Measurements from ENCODE around the gene FAM20B. TPM values are rescaled to one million over a fixed set of nuclear protein-coding genes. Genes with fewer than 3 reads are reported as not detected.

Gene FAM20B
- total RNA-seq, 1 donor from 2014 or later = 33.8 TPM

GRCh38 chr1:179025975-179026812 is 500 bp downstream of the FAM20B start:
- DNase-seq (ENCODE audit: low spot score) = peak; percentile 90
- peak overlapping the region; percentile 79 for H3K4me2 ChIP-seq
- H3K27ac ChIP-seq = peak overlapping the region; percentile 75
- peaks cover 30% of the 10 kb centered on the region for H3F3A ChIP-seq (ENCODE audit: low read depth)
- no peaks in the 10 kb centered on the region for H3K36me3 ChIP-seq
- peak overlapping the region; percentile 93 for H3K4me3 Mint-ChIP-seq
- no peaks in the 10 kb centered on the region for H3K27me3 Mint-ChIP-seq (ENCODE audit: insufficient read depth, low read depth)
- H3K36me3 Mint-ChIP-seq = no peaks in the 10 kb centered on the region
- peak overlapping the region; percentile 80 for H3K4me3 ChIP-seq
- H3K27ac Mint-ChIP-seq = peak overlapping the region; percentile 62
- peak; percentile 44 for TF ChIP-seq EZH2 (IDR thresholded peaks at IDR 0.05)
- TF ChIP-seq, protein P1, sequence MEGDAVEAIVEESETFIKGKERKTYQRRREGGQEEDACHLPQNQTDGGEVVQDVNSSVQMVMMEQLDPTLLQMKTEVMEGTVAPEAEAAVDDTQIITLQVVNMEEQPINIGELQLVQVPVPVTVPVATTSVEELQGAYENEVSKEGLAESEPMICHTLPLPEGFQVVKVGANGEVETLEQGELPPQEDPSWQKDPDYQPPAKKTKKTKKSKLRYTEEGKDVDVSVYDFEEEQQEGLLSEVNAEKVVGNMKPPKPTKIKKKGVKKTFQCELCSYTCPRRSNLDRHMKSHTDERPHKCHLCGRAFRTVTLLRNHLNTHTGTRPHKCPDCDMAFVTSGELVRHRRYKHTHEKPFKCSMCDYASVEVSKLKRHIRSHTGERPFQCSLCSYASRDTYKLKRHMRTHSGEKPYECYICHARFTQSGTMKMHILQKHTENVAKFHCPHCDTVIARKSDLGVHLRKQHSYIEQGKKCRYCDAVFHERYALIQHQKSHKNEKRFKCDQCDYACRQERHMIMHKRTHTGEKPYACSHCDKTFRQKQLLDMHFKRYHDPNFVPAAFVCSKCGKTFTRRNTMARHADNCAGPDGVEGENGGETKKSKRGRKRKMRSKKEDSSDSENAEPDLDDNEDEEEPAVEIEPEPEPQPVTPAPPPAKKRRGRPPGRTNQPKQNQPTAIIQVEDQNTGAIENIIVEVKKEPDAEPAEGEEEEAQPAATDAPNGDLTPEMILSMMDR (IDR thresholded peaks at IDR 0.05) = no peak
- TF ChIP-seq EZH2phosphoT487 (IDR thresholded peaks at IDR 0.05) = no peak
- H3K79me2 ChIP-seq (ENCODE audit: low read depth) = peaks cover 49% of the 10 kb centered on the region
- peaks cover 24% of the 10 kb centered on the region for H3K4me1 ChIP-seq
- no peaks in the 10 kb centered on the region for H3K9me3 Mint-ChIP-seq
- H3K9ac ChIP-seq = peak overlapping the region; percentile 10
- no peaks in the 10 kb centered on the region for H3K9me3 ChIP-seq (ENCODE audit: low read depth)
- H3K27me3 ChIP-seq = peaks cover 13% of the 10 kb centered on the region
- H2AFZ ChIP-seq (replicated peaks) = peak overlapping the region; percentile 95
- peaks cover 35% of the 10 kb centered on the region for H4K20me1 ChIP-seq (ENCODE audit: low read depth)
- H3K4me1 Mint-ChIP-seq = peaks cover 49% of the 10 kb centered on the region

GRCh38 chr1:179026813-179027669 is 1.3 kb downstream of the FAM20B start:
- Mint-ChIP-seq H3K9me3 (no peaks in the 10 kb centered on the region), H3K36me3 (no peaks in the 10 kb centered on the region), H3K27ac (peak overlapping the region; percentile 62), H3K27me3 (ENCODE audit: insufficient read depth, low read depth) (no peaks in the 10 kb centered on the region), H3K4me1 (peaks cover 51% of the 10 kb centered on the region), H3K4me3 (peak overlapping the region; percentile 93)
- Histone ChIP-seq H3K4me3 (peak overlapping the region; percentile 80), H4K20me1 (ENCODE audit: low read depth) (peaks cover 44% of the 10 kb centered on the region), H3K4me1 (peaks cover 24% of the 10 kb centered on the region), H3K27me3 (peaks cover 13% of the 10 kb centered on the region), H3K4me2 (peak overlapping the region; percentile 79), H3K79me2 (ENCODE audit: low read depth) (peaks cover 57% of the 10 kb centered on the region), H3F3A (ENCODE audit: low read depth) (peaks cover 30% of the 10 kb centered on the region), H3K27ac (peak overlapping the region; percentile 75), H3K9me3 (ENCODE audit: low read depth) (no peaks in the 10 kb centered on the region), H2AFZ (replicated peaks) (peak overlapping the region; percentile 95), H3K36me3 (no peaks in the 10 kb centered on the region), H3K9ac (peak overlapping the region; percentile 10)
- no peak for TF ChIP-seq EZH2 (IDR thresholded peaks at IDR 0.05)
- DNase-seq (ENCODE audit: low spot score) = no peak

DNA sequence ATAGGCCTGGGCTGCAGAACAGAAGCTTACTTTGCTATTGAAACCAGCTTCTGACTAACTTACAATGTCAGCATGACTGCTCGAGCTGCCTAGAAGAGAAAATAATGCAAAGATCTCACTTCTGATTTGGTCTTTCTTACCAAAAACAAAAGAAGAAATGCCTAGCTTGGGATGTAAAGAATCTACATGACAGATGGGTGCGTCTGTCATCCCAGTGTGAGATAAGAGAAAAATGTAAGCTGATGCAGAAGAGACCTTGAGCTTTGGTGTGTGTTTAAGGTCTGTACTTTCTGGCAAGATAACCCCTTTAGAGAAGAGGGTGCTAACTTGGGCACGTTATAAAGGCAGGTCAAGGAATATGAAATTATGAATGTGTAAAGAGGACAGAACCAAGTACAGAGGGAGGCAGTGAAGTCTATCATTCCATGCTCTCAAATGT is 3.6 kb downstream of the FAM20B start:
- H3K27me3 ChIP-seq = peaks cover 11% of the 10 kb centered on the region
- no peak overlapping the region for H3K27ac ChIP-seq
- H3K4me1 Mint-ChIP-seq = peaks cover 57% of the 10 kb centered on the region
- H3K9me3 ChIP-seq (ENCODE audit: low read depth) = no peaks in the 10 kb centered on the region
- H3K4me2 ChIP-seq = peak overlapping the region; percentile 13
- H3K4me3 Mint-ChIP-seq = no peak overlapping the region
- H3K9me3 Mint-ChIP-seq = no peaks in the 10 kb centered on the region
- peaks cover 80% of the 10 kb centered on the region for H3K79me2 ChIP-seq (ENCODE audit: low read depth)
- H3K27ac Mint-ChIP-seq = no peak overlapping the region
- no peak overlapping the region for H2AFZ ChIP-seq (replicated peaks)
- peaks cover 54% of the 10 kb centered on the region for H4K20me1 ChIP-seq (ENCODE audit: low read depth)
- no peak overlapping the region for H3K4me3 ChIP-seq
- H3K27me3 Mint-ChIP-seq (ENCODE audit: insufficient read depth, low read depth) = no peaks in the 10 kb centered on the region
- peaks cover 24% of the 10 kb centered on the region for H3K4me1 ChIP-seq
- no peaks in the 10 kb centered on the region for H3K36me3 Mint-ChIP-seq
- no peaks in the 10 kb centered on the region for H3K36me3 ChIP-seq
- no peak for DNase-seq (ENCODE audit: low spot score)
- TF ChIP-seq EZH2phosphoT487 (IDR thresholded peaks at IDR 0.05) (no peak), EZH2 (IDR thresholded peaks at IDR 0.05) (no peak)
- TF ChIP-seq, protein P1 (IDR thresholded peaks at IDR 0.05) = no peak
- H3F3A ChIP-seq (ENCODE audit: low read depth) = peaks cover 30% of the 10 kb centered on the region
- no peak overlapping the region for H3K9ac ChIP-seq
